NCI-H2171 treated with DMSO at 0.1 percent for 48 hours (cell line): ENCODE results near the gene SLC1A5.
A peak's percentile ranks its signal among the peaks of the same experiment; 100 is the strongest.
"Not testable (repeated sequence)": the region's sequence is repeated elsewhere in the genome, so short reads cannot be mapped to it uniquely, and the experiment has no call there.

Source experiments
- DNase-seq: peaks from one replicate; lab custom pipeline; 2025; lab: John Stamatoyannopoulos, UW

SLC1A5 gene

DNA sequence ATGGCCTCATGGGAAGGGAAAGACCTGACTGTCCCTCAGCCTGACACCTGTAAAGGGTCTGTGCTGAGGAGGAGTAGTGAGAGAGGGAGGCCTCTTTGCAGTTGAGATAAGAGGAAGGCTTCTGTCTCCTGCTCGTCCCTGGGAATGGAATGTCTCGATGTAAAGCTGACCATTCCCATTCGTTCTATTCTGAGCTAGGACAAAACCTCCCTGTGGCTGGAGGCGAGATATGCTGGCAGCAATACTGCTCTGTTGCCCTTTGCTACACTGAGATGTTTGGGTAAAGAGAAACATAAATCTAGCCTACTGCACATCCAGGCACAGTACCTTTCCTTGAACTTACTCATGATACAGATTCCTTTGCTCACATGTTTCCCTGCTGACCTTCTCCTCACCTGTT lies 19.6 kb downstream of the SLC1A5 start:
- DNase-seq, result not testable (repeated sequence)

- DNase-seq, result peak; percentile 33
These were observed 21.7 kb downstream of the SLC1A5 start for GRCh38 chr19:46766569-46767317.

DNA sequence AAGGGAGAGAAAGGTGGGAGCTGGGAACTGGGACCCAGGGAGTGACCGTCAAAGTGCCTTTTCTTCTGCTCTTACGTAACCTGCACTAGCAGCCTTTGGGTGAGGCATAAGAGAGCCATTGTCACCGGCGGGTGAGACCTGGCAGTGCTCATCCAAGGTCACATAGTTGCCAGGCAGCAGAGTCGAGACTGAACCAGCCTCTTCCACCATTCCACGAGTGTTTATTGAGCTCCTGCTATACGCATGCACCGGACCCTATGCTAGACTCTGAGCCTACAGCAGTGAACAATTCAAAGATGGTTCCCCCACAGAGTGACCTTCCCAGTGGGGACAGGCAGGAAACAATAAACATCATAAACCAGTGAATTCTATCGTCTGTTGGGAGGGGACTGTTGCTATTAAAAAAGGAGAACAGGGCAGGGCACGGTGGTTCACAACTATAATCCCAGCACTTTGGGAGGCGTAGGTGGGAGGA lies 23.5 kb downstream of the SLC1A5 start:
- DNase-seq, result no peak

DNA sequence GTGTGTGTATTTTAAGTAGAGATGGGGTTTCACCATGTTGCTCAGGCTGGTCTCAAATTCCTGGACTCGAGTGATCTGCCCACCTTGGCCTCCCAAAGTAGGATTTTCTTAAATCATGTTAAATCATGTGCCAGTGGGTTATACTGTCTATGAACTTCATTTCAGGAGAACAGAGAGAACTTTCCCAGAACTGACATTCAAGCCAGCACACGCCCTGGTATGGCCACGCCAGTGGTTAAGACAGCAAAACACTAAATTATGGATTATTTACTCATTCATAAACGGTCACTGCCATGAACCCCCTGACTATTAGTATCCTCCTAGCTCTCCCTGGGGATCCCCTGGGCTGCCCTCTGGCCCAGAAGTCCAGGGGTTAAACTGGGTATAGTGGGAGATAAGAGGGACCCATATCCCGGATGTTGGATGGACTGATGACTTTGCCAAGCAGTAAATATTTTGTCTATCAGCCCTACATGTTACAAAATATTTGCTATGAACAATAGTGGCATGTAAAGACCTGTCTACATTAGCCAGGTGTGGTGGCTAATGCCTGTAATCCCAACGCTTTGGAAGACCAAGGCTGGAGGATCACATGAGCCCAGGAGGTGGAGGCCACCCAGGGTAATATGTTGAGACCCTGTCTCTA lies 26.0 kb downstream of the SLC1A5 start:
- no peak for DNase-seq

GRCh38 chr19:46761418-46761831 lies 27.0 kb downstream of the SLC1A5 start:
- peak; percentile 42 for DNase-seq

- not testable (repeated sequence) for DNase-seq
These were observed 27.5 kb downstream of the SLC1A5 start for GRCh38 chr19:46760897-46761296.

GRCh38 chr19:46760363-46760762 lies 28.0 kb downstream of the SLC1A5 start:
- DNase-seq, result no peak

DNA sequence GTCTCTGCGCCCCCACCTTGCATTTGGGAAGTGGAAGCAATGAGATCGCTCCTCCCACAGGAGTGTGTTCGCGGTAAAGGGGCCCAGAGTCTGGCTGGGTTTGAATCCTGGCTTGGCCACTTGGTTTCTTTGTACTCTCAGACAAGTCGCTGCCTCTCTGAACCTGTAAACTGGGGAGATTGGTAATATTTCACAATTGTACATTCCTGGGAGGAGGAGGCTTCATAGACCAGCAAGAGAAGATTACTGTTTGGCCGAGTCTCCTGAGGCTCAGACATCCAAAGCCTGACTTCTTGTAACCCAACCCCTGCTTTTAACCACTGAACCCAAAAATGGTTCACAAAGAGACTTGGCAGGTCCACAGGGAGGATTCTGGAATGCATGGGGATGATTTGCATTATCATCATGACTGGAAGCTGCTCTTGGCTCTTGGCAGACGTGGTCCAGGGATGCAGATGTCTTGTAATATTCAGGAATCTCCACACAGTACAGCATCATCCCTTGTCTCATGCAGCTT lies 28.5 kb downstream of the SLC1A5 start:
- no peak for DNase-seq

DNA sequence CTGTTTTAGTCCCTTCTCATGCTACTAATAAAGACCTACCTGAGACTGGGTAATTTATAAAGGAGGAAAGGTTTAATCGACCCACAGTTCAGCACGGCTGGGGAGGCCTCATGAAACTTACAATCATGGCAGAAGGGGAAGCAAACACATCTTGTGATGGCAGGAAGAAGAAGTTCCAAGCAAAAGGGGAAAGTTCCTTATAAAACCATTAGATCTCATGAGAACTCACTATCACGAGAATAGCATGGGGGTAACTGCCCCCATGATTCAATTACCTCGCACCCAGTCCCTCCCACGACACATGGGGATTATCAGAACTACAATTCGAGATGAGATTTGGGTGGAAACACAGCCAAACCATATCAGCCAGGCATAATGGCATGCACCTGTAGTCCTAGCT lies 29.2 kb downstream of the SLC1A5 start:
- no peak for DNase-seq

- DNase-seq, result no peak
These were observed 31.9 kb downstream of the SLC1A5 start for GRCh38 chr19:46756544-46756888.

GRCh38 chr19:46755853-46756543 lies 32.4 kb downstream of the SLC1A5 start:
- DNase-seq, result no peak

- no peak for DNase-seq
These were observed 33.1 kb downstream of the SLC1A5 start for GRCh38 chr19:46755077-46755852.

- DNase-seq, result peak; percentile 95
These were observed 34.8 kb downstream of the SLC1A5 start for GRCh38 chr19:46753420-46754155.

DNA sequence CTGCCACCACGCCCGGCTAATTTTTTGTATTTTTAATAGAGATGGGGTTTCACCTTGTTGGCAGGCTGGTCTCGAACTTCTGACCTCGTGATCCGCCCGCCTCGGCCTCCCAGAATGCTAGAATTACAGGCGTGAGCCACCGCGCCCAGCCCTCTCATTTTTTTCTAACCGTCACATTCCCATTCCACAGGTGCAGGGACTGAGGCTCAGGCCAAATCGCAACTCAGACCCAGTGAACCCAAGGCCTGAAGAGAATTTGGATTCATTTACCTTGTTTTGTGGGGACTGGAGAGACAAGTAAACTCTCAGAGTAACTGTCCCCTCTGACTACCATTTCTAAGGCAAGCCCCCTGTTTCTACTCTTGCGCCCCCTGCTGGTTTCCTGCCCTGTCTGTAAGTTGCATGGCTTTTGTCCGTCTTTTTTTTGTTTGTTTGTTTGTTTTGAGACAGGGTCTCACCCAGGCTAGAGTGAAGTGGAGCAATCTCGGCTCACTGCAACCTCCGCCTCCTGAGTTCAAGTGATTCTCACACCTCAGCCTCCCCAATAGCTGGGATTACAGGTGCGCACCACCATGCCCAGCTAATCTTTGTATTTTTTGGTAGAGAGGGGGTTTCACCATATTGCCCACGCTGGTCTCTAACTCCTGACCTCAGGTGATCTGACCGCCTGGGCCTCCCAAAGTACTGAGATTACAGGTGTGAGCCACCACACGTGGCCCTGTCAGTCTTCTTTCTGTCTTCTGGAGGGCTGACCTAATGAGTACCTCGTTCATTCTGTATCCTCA lies 39.9 kb downstream of the SLC1A5 start:
- DNase-seq, result peak; percentile 23

DNA sequence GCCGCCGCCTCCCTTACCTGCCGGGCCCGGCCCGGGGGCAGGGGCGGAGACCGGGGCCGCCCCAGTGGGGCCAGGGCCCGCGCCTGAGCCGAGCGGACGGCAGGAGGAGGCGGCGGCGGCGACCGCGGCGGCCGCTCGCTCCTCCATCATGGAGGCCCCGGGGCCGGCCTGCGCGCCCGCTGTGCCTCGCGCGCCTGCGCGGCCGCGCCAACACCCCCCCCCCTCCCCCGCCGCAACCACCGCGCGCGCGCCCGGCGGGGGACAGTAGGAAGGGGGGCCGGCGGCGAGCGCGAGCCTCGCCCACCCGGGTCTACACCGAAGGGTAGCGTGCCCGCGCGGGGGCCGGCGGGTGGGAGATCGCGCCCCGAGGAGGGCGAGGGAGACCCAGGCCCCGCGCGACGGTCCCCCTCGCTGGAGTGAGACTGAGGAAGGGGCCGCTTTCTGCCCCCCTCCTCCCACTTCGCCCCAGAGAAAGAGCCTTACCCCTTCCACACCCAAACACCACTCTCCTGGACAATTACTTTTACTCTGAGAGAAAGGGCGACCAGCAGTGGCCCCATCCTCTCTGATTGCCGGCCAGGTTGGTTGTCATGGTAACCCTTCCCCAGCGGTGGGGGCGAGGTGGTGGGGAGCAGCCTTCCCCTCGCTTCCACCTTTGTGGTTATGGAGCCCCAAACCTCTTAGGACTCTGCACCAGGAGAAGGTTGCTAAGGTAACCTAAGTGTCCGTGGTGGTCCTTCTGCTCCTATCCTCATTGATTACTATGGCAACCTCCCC lies 41.9 kb downstream of the SLC1A5 start, which contains the start of gene STRN4:
TSS of gene STRN4 (minus strand) at position 170 of the 777 bp plus-strand sequence. CDS start at position 150, 20 bp downstream.
- DNase-seq, result peak; percentile 68

DNA sequence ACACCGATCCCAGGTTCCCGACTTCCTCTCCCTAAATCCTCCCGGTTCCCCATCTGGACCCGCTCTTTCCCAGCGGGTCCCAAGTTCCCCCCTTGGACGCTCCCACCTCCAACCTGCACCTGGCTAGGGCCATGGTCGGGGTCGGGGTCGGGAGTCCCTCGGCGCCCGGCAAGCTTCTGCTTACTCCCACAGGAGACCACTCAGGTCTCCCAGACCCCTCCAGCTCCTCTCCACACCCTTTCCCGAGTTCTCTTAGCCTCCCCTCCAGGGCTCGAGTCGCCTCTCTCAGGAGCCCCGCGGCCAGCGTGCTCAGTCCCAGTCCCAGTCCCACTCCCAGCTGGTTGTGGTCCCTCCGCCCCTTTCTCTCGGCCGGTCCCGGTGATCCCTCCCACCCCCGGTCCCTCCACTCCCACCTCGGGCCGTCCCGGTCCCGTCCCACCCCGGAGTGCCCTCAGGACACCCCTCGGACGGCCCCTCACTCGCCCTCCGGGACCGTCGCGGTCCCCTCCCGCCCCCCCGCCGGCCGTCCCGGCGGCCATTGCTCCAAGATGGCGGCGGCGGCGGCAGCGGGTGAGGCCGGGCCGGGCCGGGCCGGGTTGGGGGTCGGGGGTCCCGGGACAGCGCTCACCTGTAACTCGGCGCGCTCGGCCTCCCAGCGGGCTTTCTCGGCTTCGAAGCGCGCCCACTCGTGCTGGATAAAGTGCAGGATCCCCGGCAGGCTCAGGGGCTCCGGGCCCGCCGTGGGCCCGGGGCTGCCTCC lies 42.7 kb downstream of the SLC1A5 start, which contains the start of gene FKRP:
TSS of gene FKRP (plus strand) at position 537 of the 760 bp plus-strand sequence. CDS start 9,394 bp downstream, outside the sequence.
- no peak for DNase-seq

- no peak for DNase-seq
These were observed 43.4 kb downstream of the SLC1A5 start for GRCh38 chr19:46745030-46745429.

GRCh38 chr19:46744005-46744691 lies 44.2 kb downstream of the SLC1A5 start:
- no peak for DNase-seq
